IMR-90 (cell line): ENCODE results near the gene GOSR1. TPM values are rescaled to one million over a fixed set of nuclear protein-coding genes. Genes with fewer than 3 reads are reported as not detected.

Source experiments
- ATAC-seq: fragments of 200-7000 bp; cut with Tn5 transposase; 2 replicates; pipeline ENCODE4 v1.9.1; 2020; ENCODE audit warnings: low read depth, mild to moderate bottlenecking, moderate library complexity
- BruUV-seq: library from RNA; stranded (reverse); fragments of 400-500 nt; replicated peaks from 2 replicates; lab custom pipeline; 2021; lab: Mats Ljungman, UMichigan
- CTCF ChIA-PET: fragments of 300-600 bp; formaldehyde crosslinking; extraction: SDS; loops from one replicate; lab custom pipeline; 2021; ENCODE audit warnings: antibody characterized with exemption; lab: Yijun Ruan, JAX
- POLR2A ChIA-PET: fragments of 300-600 bp; sonication (Branson Sonifier 250); formaldehyde crosslinking; loops from one replicate; lab custom pipeline; 2022; ENCODE audit warnings: antibody characterized with exemption; ENCODE audit not compliant: unreplicated experiment; lab: Charles Lee
- DNase-seq: peaks from one replicate; pipeline ENCODE4 v3.0.0; 2013
- H2AFZ ChIP-seq: replicated peaks from 2 replicates; pipeline ENCODE3; 2013; ENCODE audit warnings: low read length, mild to moderate bottlenecking; ENCODE audit not compliant: poor library complexity
- H2AK5ac ChIP-seq: 2 replicates; pipeline ENCODE4 v1.6.1; 2013; ENCODE audit warnings: low read depth, low read length, inconsistent platforms
- H2AK9ac ChIP-seq: replicated peaks from 2 replicates; pipeline ENCODE3; 2013; ENCODE audit warnings: mild to moderate bottlenecking, low read depth, low read length, moderate library complexity; ENCODE audit not compliant: poor library complexity
- H2BK120ac ChIP-seq: 2 replicates; pipeline ENCODE4 v1.6.1; 2013; ENCODE audit warnings: low read depth, low read length, inconsistent platforms
- H2BK15ac ChIP-seq: 3 replicates; pipeline ENCODE4 v1.6.1; 2013; ENCODE audit warnings: low read depth, low read length, inconsistent platforms
- H2BK20ac ChIP-seq: 2 replicates; pipeline ENCODE4 v1.6.1; 2013; ENCODE audit warnings: low read depth, mild to moderate bottlenecking, inconsistent platforms, low read length, moderate library complexity
- H2BK5ac ChIP-seq: 2 replicates; pipeline ENCODE4 v1.6.1; 2013; ENCODE audit warnings: mild to moderate bottlenecking, low read depth, low read length, inconsistent platforms; ENCODE audit not compliant: poor library complexity, severe bottlenecking
- H3K14ac ChIP-seq: replicated peaks from 2 replicates; pipeline ENCODE4 v1.6.1; 2013; ENCODE audit warnings: low read depth, low read length, inconsistent platforms
- H3K18ac ChIP-seq: 2 replicates; pipeline ENCODE4 v1.6.1; 2013; ENCODE audit warnings: low read depth, low read length, control low read depth
- H3K23ac ChIP-seq: 2 replicates; pipeline ENCODE4 v1.6.1; 2013; ENCODE audit warnings: low read depth, low read length, inconsistent platforms
- H3K27ac ChIP-seq: 2 replicates; pipeline ENCODE4 v1.5.1; 2013; ENCODE audit warnings: mild to moderate bottlenecking, control low read depth, low read length; ENCODE audit not compliant: insufficient read depth
- H3K27me3 ChIP-seq: 2 replicates; pipeline ENCODE4 v1.6.1; 2013; ENCODE audit warnings: low read length; ENCODE audit not compliant: control insufficient read depth, insufficient read depth
- H3K36me3 ChIP-seq: 2 replicates; pipeline ENCODE4 v1.6.1; 2013; ENCODE audit warnings: low read length, mixed read lengths; ENCODE audit not compliant: control insufficient read depth, insufficient read depth
- H3K4ac ChIP-seq: 2 replicates; pipeline ENCODE4 v1.6.1; 2013; ENCODE audit warnings: low read depth, low read length, inconsistent platforms
- H3K4me1 ChIP-seq: 2 replicates; pipeline ENCODE4 v1.6.1; 2013; ENCODE audit warnings: low read length, mixed read lengths; ENCODE audit not compliant: control insufficient read depth, insufficient read depth
- H3K4me2 ChIP-seq: 2 replicates; pipeline ENCODE4 v1.6.1; 2013; ENCODE audit warnings: low read depth, mild to moderate bottlenecking, control low read depth, low read length, moderate library complexity
- H3K4me3 ChIP-seq: 2 replicates; pipeline ENCODE4 v1.5.1; 2013; ENCODE audit warnings: low read depth, mild to moderate bottlenecking, control low read depth, low read length, moderate library complexity; ENCODE audit not compliant: insufficient read depth
- H3K56ac ChIP-seq: 2 replicates; pipeline ENCODE4 v1.6.1; 2013; ENCODE audit warnings: low read length, inconsistent platforms; ENCODE audit not compliant: insufficient read depth; ENCODE audit errors: extremely low read depth
- H3K79me1 ChIP-seq, 2 experiments: 2 replicates each; pipeline ENCODE4 v1.6.1; 2013; ENCODE audit warnings: low read length in 2 of 2, inconsistent platforms in 1 of 2, low read depth in 1 of 2
- H3K9ac ChIP-seq: 2 replicates; pipeline ENCODE4 v1.6.1; 2013; ENCODE audit warnings: low read depth, low read length, control low read depth
- H3K9me1 ChIP-seq: 2 replicates; pipeline ENCODE4 v1.6.1; 2013; ENCODE audit warnings: low read length, inconsistent platforms; ENCODE audit not compliant: insufficient read depth
- H3K9me3 ChIP-seq: 2 replicates; pipeline ENCODE4 v1.6.1; 2013; ENCODE audit warnings: low read length; ENCODE audit not compliant: control insufficient read depth, insufficient read depth
- H4K20me1 ChIP-seq: 2 replicates; pipeline ENCODE4 v1.6.1; 2013; ENCODE audit warnings: low read length, inconsistent platforms; ENCODE audit not compliant: insufficient read depth
- H4K5ac ChIP-seq: 2 replicates; pipeline ENCODE4 v1.6.1; 2013; ENCODE audit warnings: mild to moderate bottlenecking, low read depth, low read length, control low read depth
- H4K8ac ChIP-seq, 2 experiments: 2 replicates each; pipeline ENCODE4 v1.6.1; 2013; ENCODE audit warnings: low read depth in 2 of 2, low read length in 2 of 2, control low read depth in 1 of 2, inconsistent platforms in 1 of 2
- H4K91ac ChIP-seq: 2 replicates; pipeline ENCODE4 v1.6.1; 2013; ENCODE audit warnings: low read depth, low read length, inconsistent platforms; ENCODE audit not compliant: insufficient read depth
- CEBPB ChIP-seq: IDR thresholded peaks from 2 replicates; pipeline ENCODE4 v1.6.1; 2012; ENCODE audit warnings: low read depth, low read length, improper control_type of control experiment
- ELK1 ChIP-seq: fragments of 150-350 bp; IDR thresholded peaks from 2 replicates; pipeline ENCODE4 v1.6.1; 2016; ENCODE audit warnings: low read depth, mild to moderate bottlenecking, low read length, moderate library complexity, borderline replicate concordance
- FOS ChIP-seq: fragments of 150-350 bp; IDR thresholded peaks from 2 replicates; pipeline ENCODE4 v1.6.1; 2016; ENCODE audit warnings: low read depth, low read length
- MAZ ChIP-seq: IDR thresholded peaks from 2 replicates; pipeline ENCODE4 v1.6.1; 2012; ENCODE audit warnings: low read depth, mild to moderate bottlenecking, low read length, improper control_type of control experiment, moderate library complexity, borderline replicate concordance
- MXI1 ChIP-seq: IDR thresholded peaks from 2 replicates; pipeline ENCODE4 v1.6.1; 2012; ENCODE audit warnings: low read depth, mild to moderate bottlenecking, low read length, moderate library complexity, borderline replicate concordance
- SMC3 ChIP-seq: fragments of 150-350 bp; IDR thresholded peaks from 2 replicates; pipeline ENCODE4 v1.6.1; 2016; ENCODE audit warnings: low read depth, mild to moderate bottlenecking, antibody characterized with exemption, low read length, moderate library complexity
- WGBS, 2 experiments: methylation state at CpG; one replicate each; pipeline versions ENCODE4 v1.1.5 to v1.1.7; 2013; ENCODE audit warnings: missing lambda C conversion rate in 2 of 2; ENCODE audit not compliant: insufficient read length in 1 of 2; ENCODE audit errors: extremely low coverage in 2 of 2; 5-methylcytosine and 5-hydroxymethylcytosine counted together
- dilution Hi-C: fragments of 300-500 bp; cut with HindIII; formaldehyde crosslinking; loops from one replicate; pipeline ENCODE4 v1.14.3; 2018; ENCODE audit warnings: low sequenced_read_pairs; ENCODE audit not compliant: unreplicated experiment
- in situ Hi-C: fragments of 300-500 bp; cut with MboI; formaldehyde crosslinking; loops from 3 replicates; pipeline ENCODE4 v1.14.3; 2019; ENCODE audit warnings: low sequenced_read_pairs, inconsistent platforms, mixed read lengths
- intact Hi-C: fragments of 100-400 bp; cut with micrococcal nuclease; formaldehyde crosslinking; loops from 2 replicates; pipeline ENCODE4 v1.10.0; 2022
- polyA plus RNA-seq, 3 experiments: library from polyadenylated mRNA; depleted of rRNA; stranded (reverse); fragments of >200 nt; gene quantifications; 2 replicates each; pipeline ENCODE4 v1.2.3, GENCODE V29; 2012; ENCODE audit warnings: low replicate concordance in 1 of 3
- total RNA-seq: library from RNA; depleted of rRNA; stranded (reverse); fragments of >200 nt; gene quantifications from 2 replicates; pipeline ENCODE4 v1.2.3, GENCODE V29; 2012

Gene GOSR1
- total and polyA plus RNA-seq, 2 of the 4 experiments (the other 2 are of a cell fraction) = 21.2 to 47.5 TPM

- ChIA-PET CTCF (no interaction called here), POLR2A (no interaction called here)
- Histone ChIP-seq H3K9ac (no peak overlapping the region), H3K4me2 (no peak overlapping the region), H2BK20ac (no peak overlapping the region), H2AFZ (no peak overlapping the region), H4K20me1 (no peaks in the 10 kb centered on the region), H3K4me1 (no peaks in the 10 kb centered on the region), H2AK5ac (no peak overlapping the region), H3K14ac (no peak overlapping the region), H2BK120ac (no peak overlapping the region), H3K18ac (no peak overlapping the region), H3K9me1 (peaks cover 8% of the 10 kb centered on the region; the same call in 1 of the 2 replicates), H3K56ac (no peak overlapping the region), H3K27ac (no peak overlapping the region), H3K27me3 (peaks cover 16% of the 10 kb centered on the region), H3K9me3 (no peaks in the 10 kb centered on the region), H3K79me1 (no peaks in the 10 kb centered on the region), H2BK15ac (no peak overlapping the region), H3K4ac (no peak overlapping the region), H4K5ac (no peak overlapping the region), H2AK9ac (no peak overlapping the region), H3K4me3 (no peak overlapping the region), H4K91ac (no peak overlapping the region), H3K23ac (no peak overlapping the region), H3K36me3 (no peaks in the 10 kb centered on the region), H4K8ac (no peak overlapping the region), H2BK5ac (no peak overlapping the region)
- in situ Hi-C loops = no loop called here
- dilution Hi-C loops = no loop called here
- no peak for DNase-seq
- BruUV-seq = no TSS peak
- intact Hi-C loops = no loop called here
- WGBS, 2 experiments = 90% methylated on average over 7 of the region's 15 CpGs; no CpG with 5 or more reads in 1 of the 2 experiments
- TF ChIP-seq ELK1 (no peak), FOS (no peak), SMC3 (no peak), MXI1 (no peak), MAZ (no peak), CEBPB (no peak)
- no peak for ATAC-seq
Observed at GRCh38 chr17:30549864-30550511, 72.8 kb downstream of the GOSR1 start.
